Measurements from ENCODE around the gene SCML1.

Gene SCML1

DNA sequence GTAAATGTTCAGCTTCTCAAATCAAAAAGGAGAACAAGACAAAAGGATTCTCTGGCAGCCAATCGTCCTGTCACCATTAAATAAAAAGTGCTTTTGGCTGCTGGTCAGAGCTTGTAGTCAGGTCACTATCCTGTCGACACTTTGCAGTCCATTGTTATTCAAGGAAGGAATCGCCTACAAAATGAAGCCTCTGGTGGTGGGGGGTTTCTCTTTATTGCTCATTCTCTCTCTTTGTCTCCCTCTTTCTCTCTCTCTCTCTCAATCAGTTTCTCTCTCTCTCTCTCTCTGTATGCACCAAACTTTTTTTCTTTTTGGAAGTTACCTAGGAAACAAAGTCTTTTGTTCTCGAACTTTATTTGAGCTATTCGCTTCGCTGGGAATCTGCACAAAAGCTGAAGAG lies 17.6 kb upstream of the SCML1 start:
- no peak for DNase-seq (ENCODE audit: low read depth)
- no peak overlapping the region for H3K4me3 ChIP-seq (ENCODE audit: low read length)
- TF ChIP-seq, protein P1, sequence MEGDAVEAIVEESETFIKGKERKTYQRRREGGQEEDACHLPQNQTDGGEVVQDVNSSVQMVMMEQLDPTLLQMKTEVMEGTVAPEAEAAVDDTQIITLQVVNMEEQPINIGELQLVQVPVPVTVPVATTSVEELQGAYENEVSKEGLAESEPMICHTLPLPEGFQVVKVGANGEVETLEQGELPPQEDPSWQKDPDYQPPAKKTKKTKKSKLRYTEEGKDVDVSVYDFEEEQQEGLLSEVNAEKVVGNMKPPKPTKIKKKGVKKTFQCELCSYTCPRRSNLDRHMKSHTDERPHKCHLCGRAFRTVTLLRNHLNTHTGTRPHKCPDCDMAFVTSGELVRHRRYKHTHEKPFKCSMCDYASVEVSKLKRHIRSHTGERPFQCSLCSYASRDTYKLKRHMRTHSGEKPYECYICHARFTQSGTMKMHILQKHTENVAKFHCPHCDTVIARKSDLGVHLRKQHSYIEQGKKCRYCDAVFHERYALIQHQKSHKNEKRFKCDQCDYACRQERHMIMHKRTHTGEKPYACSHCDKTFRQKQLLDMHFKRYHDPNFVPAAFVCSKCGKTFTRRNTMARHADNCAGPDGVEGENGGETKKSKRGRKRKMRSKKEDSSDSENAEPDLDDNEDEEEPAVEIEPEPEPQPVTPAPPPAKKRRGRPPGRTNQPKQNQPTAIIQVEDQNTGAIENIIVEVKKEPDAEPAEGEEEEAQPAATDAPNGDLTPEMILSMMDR (IDR thresholded peaks at IDR 0.05; ENCODE audit: insufficient read depth, low read depth, low read length, missing control alignments), result no peak

DNA sequence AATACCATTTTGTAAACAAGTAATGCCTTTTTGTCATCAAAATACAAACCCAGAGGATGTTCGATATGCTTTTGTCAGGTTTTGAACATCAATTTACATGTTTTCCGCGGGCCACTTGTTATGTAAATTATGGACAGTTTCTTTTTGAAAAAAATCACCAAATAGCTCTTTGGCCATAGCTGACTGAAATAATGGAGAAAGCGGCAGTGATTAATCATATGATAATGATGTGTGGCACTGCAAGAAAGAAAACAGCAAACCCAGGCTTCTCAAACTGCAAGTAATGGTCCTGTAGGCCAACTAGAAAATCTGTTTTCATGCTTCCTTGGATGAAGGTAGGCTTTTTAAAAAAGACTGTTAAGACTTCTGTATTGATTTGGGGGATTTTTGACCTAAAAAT lies 15.6 kb upstream of the SCML1 start:
- TF ChIP-seq, protein P1 (IDR thresholded peaks at IDR 0.05; ENCODE audit: insufficient read depth, low read depth, low read length, missing control alignments), result no peak

DNA sequence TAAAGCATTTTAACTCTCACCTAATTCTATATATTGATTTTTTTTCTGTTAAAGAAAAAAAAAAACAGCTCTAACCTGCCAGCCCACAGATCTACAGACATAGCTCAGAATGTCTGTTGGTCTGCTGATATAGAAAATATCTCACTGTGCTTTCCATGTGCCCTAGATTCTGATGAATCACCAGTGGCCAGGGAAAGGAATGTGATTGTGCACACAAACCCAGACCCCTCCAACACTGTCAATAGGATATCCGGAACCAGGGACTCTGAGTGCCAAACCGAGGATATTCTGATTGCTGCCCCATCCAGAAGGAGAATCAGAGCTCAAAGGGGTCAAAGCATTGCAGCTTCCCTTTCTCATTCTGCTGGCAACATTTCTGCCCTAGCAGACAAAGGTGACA lies 12.1 kb upstream of the SCML1 start:
- TF ChIP-seq, protein P1 (IDR thresholded peaks at IDR 0.05; ENCODE audit: insufficient read depth, low read depth, low read length, missing control alignments), result no peak
- H3K4me3 ChIP-seq (ENCODE audit: low read length), result no peak overlapping the region
- no peak for DNase-seq (ENCODE audit: low read depth)

More for the DNA sequence above, 15.6 kb upstream of the SCML1 start:
- DNase-seq (ENCODE audit: low read depth), result no peak
- no peak overlapping the region for H3K4me3 ChIP-seq (ENCODE audit: low read length)

DNA sequence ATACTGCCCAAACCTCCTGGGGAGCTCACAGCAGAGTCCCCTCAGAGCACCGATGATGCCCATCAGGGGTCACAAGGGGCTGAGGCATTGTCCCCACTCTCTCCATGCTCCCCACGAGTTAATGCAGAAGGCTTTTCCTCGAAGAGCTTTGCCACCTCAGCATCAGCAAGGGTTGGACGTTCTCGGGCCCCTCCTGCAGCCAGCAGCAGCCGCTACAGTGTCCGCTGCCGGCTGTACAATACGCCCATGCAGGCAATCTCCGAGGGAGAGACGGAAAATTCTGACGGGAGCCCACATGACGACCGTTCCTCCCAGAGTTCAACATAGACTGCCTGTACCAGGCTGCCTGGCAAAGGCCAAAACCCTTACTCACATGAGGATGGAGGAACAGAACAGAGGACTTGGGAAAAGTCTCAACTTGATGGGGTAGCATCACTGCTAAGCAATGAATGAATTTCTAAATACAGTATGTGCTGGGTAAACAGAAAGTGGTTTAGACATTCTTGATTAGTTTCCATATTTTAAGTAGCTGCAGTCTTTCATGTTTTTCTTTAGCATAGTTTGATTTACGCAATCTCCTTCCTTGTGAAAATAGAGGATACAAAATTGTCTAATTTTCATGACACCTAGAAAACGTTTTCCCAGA lies 5.0 kb upstream of the SCML1 start:
- TF ChIP-seq, protein P1 (IDR thresholded peaks at IDR 0.05; ENCODE audit: insufficient read depth, low read depth, low read length, missing control alignments), result no peak
- peak; percentile 34 for DNase-seq (ENCODE audit: low read depth)

DNA sequence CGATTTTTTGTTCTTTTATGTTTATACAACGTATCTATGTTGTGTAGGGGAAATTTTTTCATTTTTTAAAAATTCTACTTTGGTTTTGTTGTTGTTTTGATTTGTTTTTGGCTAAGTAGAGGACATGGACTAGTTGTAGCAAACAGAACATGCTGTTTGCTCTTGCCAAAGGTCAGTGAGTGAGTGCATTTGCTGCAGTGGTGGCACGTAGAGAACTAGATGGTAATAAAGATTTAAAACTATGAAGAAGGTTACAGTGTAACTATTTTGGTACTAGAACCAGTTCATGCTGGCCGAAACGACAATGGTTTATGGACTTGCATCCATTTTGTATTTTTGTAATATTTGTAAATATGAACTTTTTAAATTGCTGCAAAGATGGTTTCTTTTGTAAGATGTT lies 1.9 kb upstream of the SCML1 start:
- DNase-seq (ENCODE audit: low read depth), result no peak
- TF ChIP-seq, protein P1 (IDR thresholded peaks at IDR 0.05; ENCODE audit: insufficient read depth, low read depth, low read length, missing control alignments), result no peak
- no peak overlapping the region for H3K4me3 ChIP-seq (ENCODE audit: low read length)

More for the DNA sequence above, 5.0 kb upstream of the SCML1 start:
- H3K4me3 ChIP-seq (ENCODE audit: low read length), result no peak overlapping the region

DNA sequence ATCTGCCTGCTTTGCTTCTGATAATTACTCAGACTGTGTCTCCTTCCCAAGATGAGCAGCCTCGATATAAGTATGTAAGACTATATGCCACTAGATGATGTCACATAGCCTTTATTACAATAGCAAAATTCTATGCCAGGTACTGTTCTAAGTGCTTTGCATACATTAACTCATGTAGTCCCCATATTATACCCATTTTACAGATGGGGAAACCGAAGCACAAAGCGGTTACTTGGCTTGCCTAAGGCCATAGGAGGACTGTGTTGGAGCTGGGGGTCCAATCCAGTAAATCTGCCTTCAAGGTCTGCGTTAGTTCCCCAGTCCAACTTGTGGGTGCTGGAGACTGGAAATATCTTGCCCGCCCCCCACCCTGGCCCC lies 826 bp upstream of the SCML1 start:
- TF ChIP-seq, protein P1 (IDR thresholded peaks at IDR 0.05; ENCODE audit: insufficient read depth, low read depth, low read length, missing control alignments), result no peak
- H3K4me3 ChIP-seq (ENCODE audit: low read length), result peak overlapping the region; percentile 43
- peak; percentile 1 for DNase-seq (ENCODE audit: low read depth)

DNA sequence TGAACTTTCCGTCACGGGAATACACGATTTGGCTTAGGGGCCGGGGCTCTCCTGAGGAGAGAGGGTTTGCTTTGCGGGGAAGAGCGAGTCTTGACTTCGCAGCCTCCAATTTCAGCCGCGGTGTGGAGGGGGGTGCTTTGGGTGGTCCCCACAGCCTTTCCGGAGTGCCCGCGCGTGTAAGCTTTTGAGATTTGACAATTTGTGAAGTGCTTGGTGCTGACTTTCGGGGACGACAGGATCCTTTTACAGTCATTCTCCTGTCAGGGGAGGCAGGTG lies 355 bp downstream of the SCML1 start:
- TF ChIP-seq, protein P1 (IDR thresholded peaks at IDR 0.05; ENCODE audit: insufficient read depth, low read depth, low read length, missing control alignments), result no peak
- peak overlapping the region; percentile 72 for H3K4me3 ChIP-seq (ENCODE audit: low read length)
- DNase-seq (ENCODE audit: low read depth), result no peak
